Parathyroid adenoma (tissue), 2 donors: ENCODE measurements around the gene PCOLCE2.

Experiments
- H2AFZ ChIP-seq: fragments of 300-600 bp; sonication (generic); one replicate; pipeline ENCODE4 v1.7.0; 2017; ENCODE audit warnings: antibody characterized with exemption, mild to moderate bottlenecking
- H3K27ac ChIP-seq: fragments of 300-600 bp; sonication (generic); one replicate; pipeline ENCODE4 v1.7.0; 2017
- H3K27me3 ChIP-seq: fragments of 300-600 bp; sonication (generic); one replicate; pipeline ENCODE4 v1.7.0; 2017; ENCODE audit warnings: low read length; ENCODE audit not compliant: control insufficient read depth, insufficient read depth
- H3K36me3 ChIP-seq: fragments of 300-600 bp; sonication (generic); one replicate; pipeline ENCODE4 v1.7.0; 2017; ENCODE audit warnings: low read length; ENCODE audit not compliant: control insufficient read depth, insufficient read depth
- H3K4me1 ChIP-seq: fragments of 300-600 bp; sonication (generic); one replicate; pipeline ENCODE4 v1.7.0; 2017; ENCODE audit warnings: control low read depth
- H3K4me2 ChIP-seq: fragments of 300-600 bp; sonication (generic); one replicate; pipeline ENCODE4 v1.7.0; 2017; ENCODE audit warnings: low read length
- H3K4me3 ChIP-seq: fragments of 300-600 bp; sonication (generic); one replicate; pipeline ENCODE4 v1.7.0; 2017; ENCODE audit warnings: low read depth, low read length
- H3K79me2 ChIP-seq: fragments of 300-600 bp; sonication (generic); one replicate; pipeline ENCODE4 v1.7.0; 2017; ENCODE audit warnings: control low read depth
- H3K9ac ChIP-seq: fragments of 300-600 bp; sonication (generic); one replicate; pipeline ENCODE4 v1.7.0; 2017; ENCODE audit warnings: mild to moderate bottlenecking
- H3K9me3 ChIP-seq: fragments of 300-600 bp; sonication (generic); one replicate; pipeline ENCODE4 v1.7.0; 2017; ENCODE audit warnings: low read length; ENCODE audit not compliant: control insufficient read depth
- CTCF ChIP-seq: fragments of 300-600 bp; sonication (generic); IDR thresholded peaks from one replicate; pipeline ENCODE4 v1.7.0; 2017; ENCODE audit warnings: antibody characterized with exemption, mild to moderate bottlenecking
- donor health status: primary hyperparathyroidism.

PCOLCE2 gene

GRCh38 chr3:142896996-142897395 is 8.1 kb upstream of the PCOLCE2 start:
- Histone ChIP-seq H3K4me2 (no peak overlapping the region), H3K27me3 (no peaks in the 10 kb centered on the region), H3K27ac (no peak overlapping the region), H3K4me3 (no peak overlapping the region), H3K9me3 (no peaks in the 10 kb centered on the region), H3K9ac (no peak overlapping the region), H2AFZ (no peak overlapping the region), H3K4me1 (no peaks in the 10 kb centered on the region), H3K79me2 (no peaks in the 10 kb centered on the region), H3K36me3 (no peaks in the 10 kb centered on the region)
- no peak for TF ChIP-seq CTCF

GRCh38 chr3:142896201-142896755 is 7.4 kb upstream of the PCOLCE2 start:
- Histone ChIP-seq H3K9ac (no peak overlapping the region), H3K27me3 (no peaks in the 10 kb centered on the region), H2AFZ (no peak overlapping the region), H3K36me3 (no peaks in the 10 kb centered on the region), H3K27ac (no peak overlapping the region), H3K9me3 (no peaks in the 10 kb centered on the region), H3K4me1 (no peaks in the 10 kb centered on the region), H3K79me2 (no peaks in the 10 kb centered on the region), H3K4me3 (no peak overlapping the region), H3K4me2 (no peak overlapping the region)
- no peak for TF ChIP-seq CTCF

GRCh38 chr3:142894493-142894892 is 5.6 kb upstream of the PCOLCE2 start:
- H3K27me3 ChIP-seq, result no peaks in the 10 kb centered on the region
- H3K4me3 ChIP-seq, result no peak overlapping the region
- no peaks in the 10 kb centered on the region for H3K4me1 ChIP-seq
- H3K27ac ChIP-seq, result no peak overlapping the region
- H3K36me3 ChIP-seq, result no peaks in the 10 kb centered on the region
- no peaks in the 10 kb centered on the region for H3K79me2 ChIP-seq
- no peaks in the 10 kb centered on the region for H3K9me3 ChIP-seq
- H2AFZ ChIP-seq, result no peak overlapping the region
- no peak overlapping the region for H3K9ac ChIP-seq
- TF ChIP-seq CTCF, result no peak
- H3K4me2 ChIP-seq, result no peak overlapping the region

GRCh38 chr3:142892714-142893113 is 3.8 kb upstream of the PCOLCE2 start:
- Histone ChIP-seq H3K9ac (no peak overlapping the region), H3K36me3 (no peaks in the 10 kb centered on the region), H3K9me3 (no peaks in the 10 kb centered on the region), H3K27ac (no peak overlapping the region), H3K4me2 (no peak overlapping the region), H3K4me3 (no peak overlapping the region), H2AFZ (no peak overlapping the region), H3K27me3 (no peaks in the 10 kb centered on the region), H3K79me2 (no peaks in the 10 kb centered on the region), H3K4me1 (no peaks in the 10 kb centered on the region)
- no peak for TF ChIP-seq CTCF

- Histone ChIP-seq H3K27me3 (no peaks in the 10 kb centered on the region), H2AFZ (no peak overlapping the region), H3K4me3 (no peak overlapping the region), H3K4me1 (no peaks in the 10 kb centered on the region), H3K36me3 (no peaks in the 10 kb centered on the region), H3K79me2 (no peaks in the 10 kb centered on the region), H3K4me2 (no peak overlapping the region), H3K27ac (no peak overlapping the region), H3K9me3 (no peaks in the 10 kb centered on the region), H3K9ac (no peak overlapping the region)
- TF ChIP-seq CTCF, result no peak
Measured at GRCh38 chr3:142890592-142890991, 1.7 kb upstream of the PCOLCE2 start.
